Measurements from ENCODE around the gene TNNC1. TPM values are rescaled to one million over a fixed set of nuclear protein-coding genes. Genes with fewer than 3 reads are reported as not detected.

Gene TNNC1
- total RNA-seq, 1 experiment from 2014 or later, result 0.42 TPM

GRCh38 chr3:52451237-52452083, 2.4 kb downstream of the TNNC1 start:
- in situ Hi-C loops (cut with HindIII; ENCODE audit: low pct_unique_long_range_greater_than_20kb, low sequenced_read_pairs), result no loop called here
- DNase-seq (ENCODE audit: low read depth, low spot score), result no peak

GRCh38 chr3:52450489-52451236, 3.2 kb downstream of the TNNC1 start:
- in situ Hi-C loops (cut with HindIII; ENCODE audit: low pct_unique_long_range_greater_than_20kb, low sequenced_read_pairs), result no loop called here
- no peak for DNase-seq (ENCODE audit: low read depth, low spot score)

GRCh38 chr3:52447512-52448355, 6.1 kb downstream of the TNNC1 start:
- in situ Hi-C loops (cut with HindIII; ENCODE audit: low pct_unique_long_range_greater_than_20kb, low sequenced_read_pairs), result no loop called here
- DNase-seq (ENCODE audit: low read depth, low spot score), result no peak

- in situ Hi-C loops (cut with HindIII; ENCODE audit: low pct_unique_long_range_greater_than_20kb, low sequenced_read_pairs), result no loop called here
- peak; percentile 77 for DNase-seq (ENCODE audit: low read depth, low spot score)
Measured at GRCh38 chr3:52446631-52447511, 7.0 kb downstream of the TNNC1 start.

- in situ Hi-C loops (cut with HindIII; ENCODE audit: low pct_unique_long_range_greater_than_20kb, low sequenced_read_pairs), result no loop called here
Measured at GRCh38 chr3:52446042-52446441, 7.8 kb downstream of the TNNC1 start.

GRCh38 chr3:52444860-52445793, 8.7 kb downstream of the TNNC1 start, which contains the start of gene SEMA3G:
Gene SEMA3G, minus strand, starts transcription at chr3:52445103. Its CDS starts 76 bp downstream, at chr3:52445027.
- in situ Hi-C loops (cut with HindIII; ENCODE audit: low pct_unique_long_range_greater_than_20kb, low sequenced_read_pairs), result no loop called here
- peak; percentile 74 for DNase-seq (ENCODE audit: low read depth, low spot score)

More at GRCh38 chr3:52446042-52446441, 7.8 kb downstream of the TNNC1 start:
- no peak for DNase-seq (ENCODE audit: low read depth, low spot score)

GRCh38 chr3:52443791-52444687, 9.8 kb downstream of the TNNC1 start:
- no peak for DNase-seq (ENCODE audit: low read depth, low spot score)
- in situ Hi-C loops (cut with HindIII; ENCODE audit: low pct_unique_long_range_greater_than_20kb, low sequenced_read_pairs), result no loop called here

- in situ Hi-C loops (cut with HindIII; ENCODE audit: low pct_unique_long_range_greater_than_20kb, low sequenced_read_pairs), result no loop called here
- DNase-seq (ENCODE audit: low read depth, low spot score), result no peak
Measured at GRCh38 chr3:52443268-52443610, 10.6 kb downstream of the TNNC1 start.

GRCh38 chr3:52442409-52443267, 11.2 kb downstream of the TNNC1 start:
- DNase-seq (ENCODE audit: low read depth, low spot score), result no peak
- in situ Hi-C loops (cut with HindIII; ENCODE audit: low pct_unique_long_range_greater_than_20kb, low sequenced_read_pairs), result no loop called here

GRCh38 chr3:52441772-52442332, 12.0 kb downstream of the TNNC1 start:
- no peak for DNase-seq (ENCODE audit: low read depth, low spot score)
- in situ Hi-C loops (cut with HindIII; ENCODE audit: low pct_unique_long_range_greater_than_20kb, low sequenced_read_pairs), result no loop called here

GRCh38 chr3:52441091-52441771, 12.6 kb downstream of the TNNC1 start:
- in situ Hi-C loops (cut with HindIII; ENCODE audit: low pct_unique_long_range_greater_than_20kb, low sequenced_read_pairs), result no loop called here

GRCh38 chr3:52440671-52441070, 13.2 kb downstream of the TNNC1 start:
- DNase-seq (ENCODE audit: low read depth, low spot score), result no peak
- in situ Hi-C loops (cut with HindIII; ENCODE audit: low pct_unique_long_range_greater_than_20kb, low sequenced_read_pairs), result no loop called here

More at GRCh38 chr3:52441091-52441771, 12.6 kb downstream of the TNNC1 start:
- DNase-seq (ENCODE audit: low read depth, low spot score), result no peak

GRCh38 chr3:52440249-52440551, 13.6 kb downstream of the TNNC1 start:
- in situ Hi-C loops (cut with HindIII; ENCODE audit: low pct_unique_long_range_greater_than_20kb, low sequenced_read_pairs), result no loop called here
- no peak for DNase-seq (ENCODE audit: low read depth, low spot score)

All from SK-MEL-5 (cell line).